Sigmoid colon (tissue), 7 donors: Measurements from ENCODE around the gene TMPO. TPM values are rescaled to one million over a fixed set of nuclear protein-coding genes. Genes with fewer than 3 reads are reported as not detected.

Experiments
- DNase-seq: peaks from one replicate; pipeline ENCODE4 v3.0.0-alpha.2; 2019
- H3K27ac ChIP-seq, 4 donors: fragments of 200-600 bp; sonication (generic); one replicate each; pipeline ENCODE4 v1.5.1; 2016 to 2019; ENCODE audit warnings: mild to moderate bottlenecking in 1 of 4
- H3K27me3 ChIP-seq, 3 donors: fragments of 200-600 bp; sonication (generic); one replicate each; pipeline ENCODE4 v1.5.1; 2019; ENCODE audit warnings: mild to moderate bottlenecking in 1 of 3
- H3K36me3 ChIP-seq, 4 donors: fragments of 200-600 bp; sonication (generic); one replicate each; pipeline ENCODE4 v1.5.1; 2016 to 2019
- H3K4me1 ChIP-seq, 4 donors: fragments of 200-600 bp; sonication (generic); one replicate each; pipeline ENCODE4 v1.5.1; 2017 to 2019
- H3K4me3 ChIP-seq, 4 donors: fragments of 200-600 bp; sonication (generic); one replicate each; pipeline ENCODE4 v1.5.1; 2017 to 2019; ENCODE audit warnings: mild to moderate bottlenecking in 2 of 4, moderate library complexity in 1 of 4
- H3K9me3 ChIP-seq, 4 donors: fragments of 200-600 bp in 3 of 4; sonication (generic) in 3 of 4; one replicate each; pipeline versions ENCODE4 v1.5.1 to v1.6.1; 2013 to 2019
- CTCF ChIP-seq, 4 experiments: fragments of 450-650 bp in 3 of 4; fragments of 200-600 bp in 1 of 4; IDR thresholded peaks; one replicate each; pipeline ENCODE4 v1.5.1; 2016 to 2019; ENCODE audit warnings: antibody characterized with exemption in 4 of 4, mild to moderate bottlenecking in 3 of 4, moderate library complexity in 2 of 4
- EP300 ChIP-seq, 4 donors: sonication (generic); formaldehyde crosslinking; IDR thresholded peaks; one replicate each; pipeline ENCODE4 v1.6.1; 2017; ENCODE audit warnings: antibody characterized with exemption in 4 of 4
- POLR2A ChIP-seq, 2 donors: fragments of 450-650 bp; IDR thresholded peaks; one replicate each; pipeline ENCODE4 v1.6.1; 2016; ENCODE audit warnings: antibody characterized with exemption in 2 of 2, mild to moderate bottlenecking in 2 of 2, moderate library complexity in 2 of 2
- POLR2AphosphoS5 ChIP-seq, 4 donors: sonication (generic); formaldehyde crosslinking; IDR thresholded peaks; one replicate each; pipeline ENCODE4 v1.6.1; 2017; ENCODE audit warnings: antibody characterized with exemption in 4 of 4
- WGBS, 2 donors: extraction: QIAGEN DNeasy Blood & Tissue Kit; methylation state at CpG; one replicate each; pipeline ENCODE4 v1.1.7; 2013; 5-methylcytosine and 5-hydroxymethylcytosine counted together
- intact Hi-C: fragments of 100-400 bp; cut with DNase I; formaldehyde crosslinking; loops from one replicate; pipeline ENCODE4 v1.15.1; 2023
- polyA plus RNA-seq, 3 donors: library from polyadenylated mRNA; stranded (reverse); fragments of 200-250 nt; gene quantifications; one replicate each; pipeline ENCODE4 v1.2.3, GENCODE V29; 2013
- total RNA-seq, 4 donors: library from RNA; depleted of rRNA; stranded (reverse); fragments of >200 nt; gene quantifications; one replicate each; pipeline ENCODE4 v1.1.0, GENCODE V29; 2016
- donor health status: healthy with polysubstance abuse.
- donor health status: Bipolar disorder and iron deficiency.
- donor health status: healthy.

TMPO gene
- total and polyA plus RNA-seq, 7 donors: 22.8 to 56.5 (median 47.4) TPM

GRCh38 chr12:98532687-98533304 lies 17.4 kb downstream of the TMPO start:
- no peak overlapping the region for H3K4me3 ChIP-seq
- peaks cover 0 to 64% (median 5%) of the 10 kb centered on the region in 4 donors for H3K36me3 ChIP-seq
- H3K27ac ChIP-seq: no peak overlapping the region
- WGBS, 2 donors: 61 to 74% methylated on average over 4 of the region's 4 CpGs
- no peaks in the 10 kb centered on the region for H3K4me1 ChIP-seq
- no peaks in the 10 kb centered on the region for H3K27me3 ChIP-seq
- H3K9me3 ChIP-seq: no peaks in the 10 kb centered on the region
- intact Hi-C loops: loop anchor here (5.0 kb wide), 1 partner anchor 40 kb away; no protein-coding TSS in a partner anchor
- TF ChIP-seq POLR2AphosphoS5 (IDR thresholded peaks at IDR 0.05) (no peak), CTCF (IDR thresholded peaks at IDR 0.05) (peak in 3 of 4 experiments; percentile 30 to 52 (median 41)), POLR2A (IDR thresholded peaks at IDR 0.05) (no peak), EP300 (IDR thresholded peaks at IDR 0.05) (no peak)
- no peak for DNase-seq

- Histone ChIP-seq H3K27me3 (no peaks in the 10 kb centered on the region), H3K4me1 (no peaks in the 10 kb centered on the region), H3K36me3 (peaks cover 0 to 68% (median 10%) of the 10 kb centered on the region in 4 donors), H3K9me3 (no peaks in the 10 kb centered on the region), H3K4me3 (no peak overlapping the region), H3K27ac (no peak overlapping the region)
- 91 to 96% methylated on average over 4 of the region's 4 CpGs for WGBS, 2 donors
- no peak for DNase-seq
- no peak for TF ChIP-seq EP300 (IDR thresholded peaks at IDR 0.05)
- TF ChIP-seq CTCF (IDR thresholded peaks at IDR 0.05): no peak
- TF ChIP-seq POLR2AphosphoS5 (IDR thresholded peaks at IDR 0.05): no peak
- TF ChIP-seq POLR2A (IDR thresholded peaks at IDR 0.05): no peak
- intact Hi-C loops: loop anchor here (5.0 kb wide), 1 partner anchor 41 kb away; no protein-coding TSS in a partner anchor
Observed at GRCh38 chr12:98533723-98534251, 18.4 kb downstream of the TMPO start.

GRCh38 chr12:98538031-98538430 lies 22.6 kb downstream of the TMPO start:
- DNase-seq: no peak
- no peaks in the 10 kb centered on the region for H3K4me1 ChIP-seq
- H3K36me3 ChIP-seq: peaks cover 0 to 68% (median 15%) of the 10 kb centered on the region in 4 donors
- no peak overlapping the region for H3K27ac ChIP-seq
- WGBS, 2 donors: 95 to 97% methylated on average over 4 of the region's 4 CpGs
- intact Hi-C loops: no loop called here
- H3K9me3 ChIP-seq: no peaks in the 10 kb centered on the region
- no peak overlapping the region for H3K4me3 ChIP-seq
- TF ChIP-seq EP300 (IDR thresholded peaks at IDR 0.05) (no peak), CTCF (IDR thresholded peaks at IDR 0.05) (no peak), POLR2A (IDR thresholded peaks at IDR 0.05) (no peak), POLR2AphosphoS5 (IDR thresholded peaks at IDR 0.05) (no peak)
- H3K27me3 ChIP-seq: no peaks in the 10 kb centered on the region

- no peak for TF ChIP-seq POLR2A (IDR thresholded peaks at IDR 0.05)
- TF ChIP-seq EP300 (IDR thresholded peaks at IDR 0.05): no peak
- no peak for TF ChIP-seq POLR2AphosphoS5 (IDR thresholded peaks at IDR 0.05)
- TF ChIP-seq CTCF (IDR thresholded peaks at IDR 0.05): no peak
- DNase-seq: no peak
- Histone ChIP-seq H3K9me3 (no peaks in the 10 kb centered on the region), H3K4me1 (no peaks in the 10 kb centered on the region), H3K4me3 (no peak overlapping the region), H3K27me3 (no peaks in the 10 kb centered on the region), H3K36me3 (peaks cover 0 to 45% (median 7%) of the 10 kb centered on the region in 4 donors), H3K27ac (no peak overlapping the region)
- intact Hi-C loops: no loop called here
Observed at GRCh38 chr12:98543701-98544100, 28.3 kb downstream of the TMPO start.
